ENCODE data around the gene PNN.
A peak's percentile ranks its signal among the peaks of the same experiment; 100 is the strongest.

PNN gene

GRCh38 chr14:39228509-39229221 lies 53.6 kb downstream of the PNN start:
- DNase-seq: no peak

GRCh38 chr14:39229222-39229543 lies 54.1 kb downstream of the PNN start:
- DNase-seq: no peak

DNA sequence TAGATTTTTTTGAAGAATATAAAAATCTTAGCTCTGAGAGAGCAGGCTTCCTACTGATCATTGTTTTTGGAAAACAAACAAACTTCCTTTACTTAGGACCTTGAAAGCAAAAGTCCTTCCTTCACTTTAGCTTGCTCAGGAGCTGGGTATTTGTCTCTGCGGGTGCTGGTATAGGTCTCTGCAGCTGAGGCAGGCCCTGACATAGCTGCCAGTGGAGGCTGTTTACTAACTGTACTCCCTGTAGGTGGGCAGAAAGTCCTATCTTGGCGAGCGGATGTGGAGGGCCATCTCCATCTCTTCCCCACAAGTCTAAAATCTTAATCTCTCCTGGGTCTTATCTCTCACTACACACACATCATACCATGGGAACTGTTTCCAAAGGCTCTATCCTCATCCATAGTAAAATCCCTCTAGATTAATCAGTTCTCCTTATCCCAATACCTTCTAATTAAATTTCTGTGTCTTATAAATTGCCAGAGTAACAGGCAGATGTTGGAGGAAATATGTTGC lies 54.6 kb downstream of the PNN start:
- DNase-seq: no peak

DNA sequence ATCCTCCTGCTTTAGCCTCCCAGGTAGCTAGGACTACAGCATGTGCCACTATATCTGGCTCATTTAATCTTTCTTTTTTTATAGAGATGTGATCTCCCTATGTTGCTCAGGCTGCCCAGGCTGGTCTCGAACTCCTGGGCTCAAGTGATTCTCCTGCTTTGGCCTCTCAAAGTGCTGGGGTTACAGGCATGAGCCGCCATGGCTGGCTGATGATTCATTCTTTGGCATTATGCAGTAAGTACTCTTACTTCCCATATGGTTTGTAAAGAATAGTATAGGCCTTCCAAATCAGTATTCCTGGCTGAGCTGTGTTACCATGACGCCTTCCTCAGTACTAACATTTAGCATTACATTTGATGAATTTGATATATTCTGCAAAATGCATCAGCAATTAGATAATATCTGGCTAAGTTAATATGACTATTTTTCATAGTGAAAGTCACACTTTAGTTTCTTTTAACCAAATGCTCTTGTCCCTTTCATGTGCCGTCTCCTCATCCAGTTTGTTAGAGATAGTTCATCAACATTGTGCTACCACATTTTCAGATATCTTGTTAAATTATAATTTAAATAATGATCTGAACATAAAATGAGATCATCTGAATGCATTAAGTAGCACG lies 55.5 kb downstream of the PNN start:
- DNase-seq: peak in 5 of 58 donors; percentile 3 to 26 (median 5)

GRCh38 chr14:39231751-39232553 lies 56.9 kb downstream of the PNN start:
- DNase-seq: peak in 2 of 58 donors; percentile 6 to 20

Data from anterior cingulate cortex (tissue), 58 donors.